Activated T-helper 2 cell treated with anti-CD3 and anti-CD28 coated beads, Interferon-gamma antibody, Interleukin-2, Interleukin-4, amounts not matched to agents 10 μg/mL and 5 μg/mL and 100 μg/mL, durations not matched to agents 14 hours and 24 hours and 36 hours (primary cell): Measurements from ENCODE around the gene GPR15LG. TPM values are rescaled to one million over a fixed set of nuclear protein-coding genes. Genes with fewer than 3 reads are reported as not detected.
"Not testable (repeated sequence)": the region's sequence is repeated elsewhere in the genome, so short reads cannot be mapped to it uniquely, and the experiment has no call there.

Source experiments
- DNase-seq: peaks from one replicate; pipeline ENCODE4 v3.0.0; 2021; ENCODE audit warnings: low spot score
- H3K27ac Mint-ChIP-seq: one replicate; pipeline ENCODE4 v1.8.0; 2021; ENCODE audit warnings: mixed read lengths
- H3K27me3 Mint-ChIP-seq: one replicate; pipeline ENCODE4 v1.8.0; 2021; ENCODE audit warnings: low read depth, mixed read lengths
- H3K36me3 Mint-ChIP-seq: one replicate; pipeline ENCODE4 v1.8.0; 2021; ENCODE audit warnings: low read depth, mixed read lengths
- H3K4me1 Mint-ChIP-seq: one replicate; pipeline ENCODE4 v1.8.0; 2021; ENCODE audit warnings: low read depth, mixed read lengths
- H3K4me3 Mint-ChIP-seq: one replicate; pipeline ENCODE4 v1.8.0; 2021; ENCODE audit warnings: low read depth, mild to moderate bottlenecking, moderate library complexity, mixed read lengths
- H3K9me3 Mint-ChIP-seq: one replicate; pipeline ENCODE4 v1.8.0; 2021; ENCODE audit warnings: mixed read lengths
- intact Hi-C: fragments of 100-400 bp; cut with micrococcal nuclease; formaldehyde crosslinking; loops from one replicate; pipeline ENCODE4 v1.15.1; 2023
- total RNA-seq: library from RNA; stranded (reverse); gene quantifications from 2 replicates; pipeline ENCODE4 v1.2.3, GENCODE V29; 2022

The GPR15LG gene
- total RNA-seq, 1 donor from 2014 or later: not detected

GRCh38 chr10:84171700-84172466 lies 1.7 kb upstream of the GPR15LG start:
- H3K4me1 Mint-ChIP-seq, H3K27me3 Mint-ChIP-seq, H3K4me3 Mint-ChIP-seq, H3K9me3 Mint-ChIP-seq, intact Hi-C loops, H3K36me3 Mint-ChIP-seq, H3K27ac Mint-ChIP-seq, DNase-seq: not testable (repeated sequence)

GRCh38 chr10:84172467-84173356 lies 889 bp upstream of the GPR15LG start:
- Mint-ChIP-seq H3K27ac (no peak overlapping the region), H3K4me1 (peaks cover 4% of the 10 kb centered on the region), H3K9me3 (no peaks in the 10 kb centered on the region), H3K36me3 (no peaks in the 10 kb centered on the region), H3K4me3 (no peak overlapping the region), H3K27me3 (no peaks in the 10 kb centered on the region)
- DNase-seq: no peak
- intact Hi-C loops: no loop called here

GRCh38 chr10:84175436-84175835 lies 1.8 kb downstream of the GPR15LG start:
- Mint-ChIP-seq H3K4me1 (peaks cover 4% of the 10 kb centered on the region), H3K27me3 (no peaks in the 10 kb centered on the region), H3K36me3 (no peaks in the 10 kb centered on the region), H3K9me3 (no peaks in the 10 kb centered on the region), H3K4me3 (no peak overlapping the region), H3K27ac (no peak overlapping the region)
- DNase-seq: no peak
- intact Hi-C loops: no loop called here

- Mint-ChIP-seq H3K4me3 (no peak overlapping the region), H3K4me1 (peaks cover 4% of the 10 kb centered on the region), H3K9me3 (no peaks in the 10 kb centered on the region), H3K27me3 (no peaks in the 10 kb centered on the region), H3K27ac (no peak overlapping the region), H3K36me3 (no peaks in the 10 kb centered on the region)
- DNase-seq: no peak
- intact Hi-C loops: no loop called here
Observed at GRCh38 chr10:84176351-84176750, 2.8 kb downstream of the GPR15LG start.

GRCh38 chr10:84176836-84177474 lies 3.4 kb downstream of the GPR15LG start:
- DNase-seq: no peak
- Mint-ChIP-seq H3K9me3 (no peaks in the 10 kb centered on the region), H3K27ac (no peak overlapping the region), H3K4me3 (no peak overlapping the region), H3K4me1 (peaks cover 4% of the 10 kb centered on the region), H3K27me3 (no peaks in the 10 kb centered on the region), H3K36me3 (no peaks in the 10 kb centered on the region)
- intact Hi-C loops: no loop called here

GRCh38 chr10:84177541-84178141 lies 4.0 kb downstream of the GPR15LG start:
- H3K4me3 Mint-ChIP-seq: no peak overlapping the region
- no peak for DNase-seq
- no peaks in the 10 kb centered on the region for H3K36me3 Mint-ChIP-seq
- peaks cover 4% of the 10 kb centered on the region for H3K4me1 Mint-ChIP-seq
- H3K9me3 Mint-ChIP-seq: no peaks in the 10 kb centered on the region
- H3K27me3 Mint-ChIP-seq: no peaks in the 10 kb centered on the region
- no peak overlapping the region for H3K27ac Mint-ChIP-seq
- intact Hi-C loops: no loop called here

- no peaks in the 10 kb centered on the region for H3K27me3 Mint-ChIP-seq
- H3K4me3 Mint-ChIP-seq: no peak overlapping the region
- H3K9me3 Mint-ChIP-seq: no peaks in the 10 kb centered on the region
- no peak overlapping the region for H3K27ac Mint-ChIP-seq
- intact Hi-C loops: no loop called here
- no peaks in the 10 kb centered on the region for H3K36me3 Mint-ChIP-seq
- no peak for DNase-seq
- H3K4me1 Mint-ChIP-seq: peaks cover 4% of the 10 kb centered on the region
Observed at GRCh38 chr10:84178160-84178609, 4.6 kb downstream of the GPR15LG start.

- H3K4me1 Mint-ChIP-seq: peaks cover 4% of the 10 kb centered on the region
- H3K27ac Mint-ChIP-seq: no peak overlapping the region
- no peak overlapping the region for H3K4me3 Mint-ChIP-seq
- no peaks in the 10 kb centered on the region for H3K9me3 Mint-ChIP-seq
- no peaks in the 10 kb centered on the region for H3K36me3 Mint-ChIP-seq
- intact Hi-C loops: no loop called here
- no peaks in the 10 kb centered on the region for H3K27me3 Mint-ChIP-seq
- no peak for DNase-seq
Observed at GRCh38 chr10:84179059-84179710, 5.6 kb downstream of the GPR15LG start.

- H3K4me1 Mint-ChIP-seq, H3K4me3 Mint-ChIP-seq, H3K36me3 Mint-ChIP-seq, intact Hi-C loops, H3K27me3 Mint-ChIP-seq, H3K27ac Mint-ChIP-seq, H3K9me3 Mint-ChIP-seq, DNase-seq: not testable (repeated sequence)
Observed at GRCh38 chr10:84180386-84180785, 6.8 kb downstream of the GPR15LG start.

- DNase-seq: no peak
- intact Hi-C loops: no loop called here
Observed at GRCh38 chr10:84181631-84182030, 8.0 kb downstream of the GPR15LG start.

GRCh38 chr10:84184517-84184916 lies 10.9 kb downstream of the GPR15LG start:
- Mint-ChIP-seq H3K9me3 (no peaks in the 10 kb centered on the region), H3K27me3 (no peaks in the 10 kb centered on the region), H3K4me1 (no peaks in the 10 kb centered on the region), H3K27ac (no peak overlapping the region), H3K4me3 (no peak overlapping the region), H3K36me3 (no peaks in the 10 kb centered on the region)
- intact Hi-C loops: no loop called here
- DNase-seq: no peak

More at GRCh38 chr10:84181631-84182030, 8.0 kb downstream of the GPR15LG start:
- Mint-ChIP-seq H3K9me3 (no peaks in the 10 kb centered on the region), H3K27ac (no peak overlapping the region), H3K27me3 (no peaks in the 10 kb centered on the region), H3K4me1 (peaks cover 3% of the 10 kb centered on the region), H3K4me3 (no peak overlapping the region), H3K36me3 (no peaks in the 10 kb centered on the region)

GRCh38 chr10:84185526-84186175 lies 12.1 kb downstream of the GPR15LG start:
- Mint-ChIP-seq H3K4me3 (no peak overlapping the region), H3K27ac (no peak overlapping the region), H3K36me3 (no peaks in the 10 kb centered on the region), H3K4me1 (no peaks in the 10 kb centered on the region), H3K27me3 (no peaks in the 10 kb centered on the region), H3K9me3 (no peaks in the 10 kb centered on the region)
- intact Hi-C loops: no loop called here
- no peak for DNase-seq
